GM18507 (cell line): Measurements from ENCODE around the gene SLC47A1.
"Not testable (repeated sequence)": the region's sequence is repeated elsewhere in the genome, so short reads cannot be mapped to it uniquely, and the experiment has no call there.

Experiments used
- DNase-seq: peaks from one replicate; pipeline ENCODE4 v3.0.0; 2011; ENCODE audit warnings: low read depth; ENCODE audit not compliant: insufficient read length; ENCODE audit errors: extremely low spot score
- FAIRE-seq: peaks from 2 replicates; lab custom pipeline; 2011; peaks lifted over from hg19 to GRCh38; lab: Jason Lieb, UNC

Gene SLC47A1

GRCh38 chr17:19519388-19520291 is 14.0 kb upstream of the SLC47A1 start:
- FAIRE-seq, DNase-seq: not testable (repeated sequence)

- no peak for DNase-seq
- no peak for FAIRE-seq
These were observed 13.0 kb upstream of the SLC47A1 start for GRCh38 chr17:19520641-19521040.

- FAIRE-seq (no peak), DNase-seq (no peak)
These were observed 10.0 kb upstream of the SLC47A1 start for GRCh38 chr17:19523690-19524089.

GRCh38 chr17:19526950-19527349 is 6.7 kb upstream of the SLC47A1 start:
- not testable (repeated sequence) for DNase-seq, FAIRE-seq

- no peak for DNase-seq
- FAIRE-seq, result no peak
These were observed 1.7 kb upstream of the SLC47A1 start for GRCh38 chr17:19531780-19532501.

GRCh38 chr17:19533036-19533717 is 477 bp upstream of the SLC47A1 start:
- no peak for FAIRE-seq
- DNase-seq, result no peak

- FAIRE-seq, result no peak
- no peak for DNase-seq
These were observed 1.0 kb downstream of the SLC47A1 start for GRCh38 chr17:19534562-19535149.

- no peak for DNase-seq
- FAIRE-seq, result no peak
These were observed 3.5 kb downstream of the SLC47A1 start for GRCh38 chr17:19537111-19537510.

- FAIRE-seq, result no peak
These were observed 4.7 kb downstream of the SLC47A1 start for GRCh38 chr17:19538095-19539039.

GRCh38 chr17:19539040-19539399 is 5.4 kb downstream of the SLC47A1 start:
- no peak for FAIRE-seq

More at GRCh38 chr17:19538095-19539039, 4.7 kb downstream of the SLC47A1 start:
- DNase-seq, result no peak

GRCh38 chr17:19539841-19540311 is 6.2 kb downstream of the SLC47A1 start:
- DNase-seq, result no peak
- FAIRE-seq, result no peak

More at GRCh38 chr17:19539040-19539399, 5.4 kb downstream of the SLC47A1 start:
- DNase-seq, result no peak

GRCh38 chr17:19540706-19541370 is 7.2 kb downstream of the SLC47A1 start:
- no peak for FAIRE-seq
- DNase-seq, result no peak

- DNase-seq (no peak), FAIRE-seq (no peak)
These were observed 7.8 kb downstream of the SLC47A1 start for GRCh38 chr17:19541445-19541844.

- FAIRE-seq (no peak), DNase-seq (no peak)
These were observed 8.6 kb downstream of the SLC47A1 start for GRCh38 chr17:19542247-19542646.

GRCh38 chr17:19544366-19544765 is 10.7 kb downstream of the SLC47A1 start:
- FAIRE-seq, result no peak
- DNase-seq, result no peak

GRCh38 chr17:19546289-19547065 is 12.8 kb downstream of the SLC47A1 start:
- DNase-seq (no peak), FAIRE-seq (no peak)
